HG03469 (cell line): ENCODE results near the gene SCAPER.

Experiments
- ATAC-seq: cut with Tn5 transposase; IDR thresholded peaks from one replicate; pipeline ENCODE4 v1.9.1; 2021; ENCODE audit warnings: mild to moderate bottlenecking, moderate library complexity, moderate number of reproducible peaks; ENCODE audit not compliant: unreplicated experiment

The SCAPER gene

DNA sequence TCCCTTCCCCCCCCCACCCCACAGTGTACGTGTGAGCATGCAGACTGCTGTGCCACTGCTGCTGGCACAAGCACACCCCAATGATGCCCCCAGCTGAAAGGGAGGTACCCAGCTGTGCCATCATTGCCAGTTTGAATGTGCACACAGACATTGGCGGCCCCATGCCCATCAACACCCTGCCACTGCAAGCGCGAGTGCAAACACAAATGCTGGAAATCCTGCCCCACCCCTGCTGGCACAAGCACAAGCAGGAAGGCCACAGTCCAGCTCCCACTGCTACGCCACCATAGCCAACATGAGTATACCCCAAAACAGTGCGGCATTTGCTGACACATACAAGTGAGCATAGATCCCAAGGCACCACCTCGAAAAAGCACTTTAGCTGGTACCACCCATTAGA is 222.9 kb downstream of the SCAPER start:
- no peak for ATAC-seq

DNA sequence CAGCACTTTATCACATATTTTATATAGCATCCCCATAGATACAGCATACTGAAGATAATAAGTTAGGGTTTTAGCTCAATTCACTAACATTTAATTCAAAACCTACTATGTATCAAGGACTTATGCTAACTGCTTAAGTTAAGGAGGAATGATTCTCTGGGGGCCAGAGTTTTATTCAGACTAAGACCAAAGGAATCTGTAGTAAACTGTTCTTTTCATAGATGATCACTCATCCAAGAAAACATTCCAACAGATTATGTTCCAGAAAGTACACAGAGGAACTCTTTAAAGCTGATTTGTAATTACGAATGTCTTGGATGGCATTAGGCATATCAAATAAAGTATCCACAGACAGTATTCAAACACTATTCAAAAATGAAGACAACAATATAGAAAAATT is 226.4 kb downstream of the SCAPER start:
- ATAC-seq, result no peak

DNA sequence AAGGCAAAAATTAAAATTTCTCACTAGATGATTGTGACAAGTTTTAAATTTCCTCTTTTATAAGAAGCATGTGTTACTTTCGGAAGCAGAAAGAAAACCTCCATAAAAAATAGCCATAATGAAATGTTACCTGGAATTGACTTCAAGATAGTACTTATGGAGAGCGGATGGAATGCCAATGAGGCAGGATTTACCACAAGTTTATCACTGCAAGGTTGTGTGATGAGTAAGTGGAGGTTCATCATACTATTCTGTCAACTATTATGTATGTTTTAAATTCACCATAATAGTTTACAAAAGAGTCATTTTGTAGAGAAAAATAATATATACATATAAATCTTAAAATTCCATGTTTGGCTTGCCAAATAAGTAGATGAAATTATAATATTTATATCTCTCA is 230.3 kb downstream of the SCAPER start:
- no peak for ATAC-seq

DNA sequence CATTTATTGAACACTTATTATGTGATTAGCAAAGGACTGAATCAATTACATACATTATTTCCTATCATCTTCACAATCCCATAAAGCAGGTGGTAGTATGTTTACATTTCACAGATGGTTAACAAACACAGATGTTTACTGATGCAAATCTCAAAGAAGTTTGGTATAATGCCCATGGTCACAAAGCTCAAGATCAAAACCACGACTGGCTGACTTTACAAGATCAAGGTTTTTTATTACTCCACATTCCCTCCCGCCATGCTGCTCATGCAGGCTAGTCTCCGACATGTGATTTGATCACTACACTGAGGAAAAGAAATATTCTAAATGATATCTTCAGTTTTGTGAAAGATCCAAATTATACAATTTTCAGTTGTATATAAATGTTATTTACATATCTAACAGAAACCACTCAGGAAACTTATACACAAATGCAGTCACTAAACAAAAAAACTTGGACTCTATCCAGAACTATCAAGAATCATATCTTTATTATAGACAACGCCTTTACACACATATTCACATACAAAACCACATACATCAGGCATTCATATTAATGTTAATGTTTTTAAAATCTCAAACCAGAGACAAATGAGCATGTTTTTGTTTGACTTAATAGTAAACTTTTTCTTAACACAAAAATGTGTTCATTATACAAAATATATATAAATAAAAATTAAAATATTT is 235.5 kb downstream of the SCAPER start:
- ATAC-seq, result no peak

DNA sequence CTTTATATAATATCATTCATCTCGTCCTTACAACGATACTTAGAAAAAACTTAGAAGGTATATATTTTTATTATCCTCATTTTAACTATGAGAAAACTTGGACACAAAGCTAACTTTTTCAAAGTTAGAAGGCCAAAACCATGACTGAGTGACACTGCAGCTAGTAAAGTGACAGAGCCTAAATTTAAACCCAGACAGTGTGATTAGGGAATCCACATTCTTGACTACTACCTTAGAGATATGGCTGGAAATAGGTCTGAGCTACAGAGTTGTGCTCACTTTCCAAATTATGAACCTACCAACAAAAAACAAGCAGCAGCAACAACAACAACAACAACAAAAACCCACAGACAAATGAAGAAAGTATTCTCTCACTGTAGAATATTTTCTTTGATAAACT is 236.2 kb downstream of the SCAPER start:
- ATAC-seq, result no peak

DNA sequence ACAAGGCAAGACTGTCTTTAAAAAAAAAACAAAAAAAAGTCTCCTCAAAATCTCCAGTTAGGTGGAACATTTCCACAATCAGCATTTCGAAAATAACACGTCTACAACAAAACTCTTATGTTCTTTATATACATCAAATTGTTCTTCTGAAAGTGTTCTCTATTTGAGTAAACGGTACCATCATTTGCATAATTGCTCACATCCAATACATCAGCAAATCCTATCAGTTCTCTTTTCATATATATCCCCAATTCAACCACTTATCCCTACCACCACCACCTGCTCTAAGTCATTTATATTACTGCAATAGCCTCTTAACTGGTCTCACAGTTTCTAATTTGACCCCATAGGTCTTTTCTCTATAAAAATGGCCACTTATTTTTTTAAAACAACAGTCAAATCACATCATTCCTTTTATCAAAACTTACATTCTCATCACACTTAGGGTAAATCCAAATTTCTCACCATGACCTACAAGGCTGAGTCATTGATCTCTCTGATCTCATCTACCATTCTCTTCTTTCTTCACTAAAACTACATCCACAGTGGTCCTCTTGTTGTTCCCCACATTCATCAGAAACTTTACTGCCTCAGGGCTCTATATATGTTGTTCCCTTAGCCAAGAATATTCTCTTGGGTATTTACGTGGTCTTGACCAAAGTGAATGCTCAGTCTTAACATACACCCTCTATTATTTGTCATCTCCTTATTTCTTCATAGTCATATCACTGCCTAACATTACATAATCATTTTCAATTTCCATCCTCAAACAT is 237.0 kb downstream of the SCAPER start:
- ATAC-seq, result no peak

DNA sequence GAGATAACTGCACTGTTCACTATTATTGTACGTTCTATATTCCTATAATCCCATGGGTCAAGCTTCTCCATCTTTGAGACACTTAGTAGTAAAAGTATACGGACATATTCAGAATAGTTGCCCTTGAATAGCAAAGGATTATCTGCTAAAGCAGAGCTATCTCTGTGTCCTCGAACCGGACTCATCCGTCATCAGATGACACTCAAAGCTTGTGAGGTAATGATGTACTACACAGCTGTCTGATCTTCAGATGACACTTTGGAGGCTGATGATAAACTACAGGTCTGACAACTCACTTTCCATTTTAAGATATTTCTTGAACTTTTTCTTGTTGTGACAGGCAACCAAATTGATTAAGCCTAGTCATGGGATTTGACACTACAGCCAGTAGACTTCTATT is 240.2 kb downstream of the SCAPER start:
- no peak for ATAC-seq

DNA sequence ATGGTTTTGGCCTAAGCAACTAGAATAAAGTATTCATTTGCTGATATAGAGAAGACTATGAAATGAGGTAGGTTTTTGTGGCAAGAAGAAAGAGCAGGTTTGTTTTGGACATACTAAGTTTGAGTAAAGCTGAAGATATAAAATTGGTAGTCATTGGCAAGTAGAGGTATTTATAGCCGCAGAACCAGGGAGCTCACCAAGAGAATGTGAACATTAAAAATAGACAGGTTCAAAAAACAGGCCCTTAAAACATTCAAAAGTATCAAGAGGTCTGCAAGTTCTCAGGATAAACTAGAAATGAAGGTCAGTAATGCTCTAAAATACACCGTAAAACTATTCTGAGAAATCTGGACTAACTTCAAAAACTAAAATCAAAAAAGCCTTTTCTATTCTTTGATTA is 240.7 kb downstream of the SCAPER start:
- ATAC-seq, result no peak

DNA sequence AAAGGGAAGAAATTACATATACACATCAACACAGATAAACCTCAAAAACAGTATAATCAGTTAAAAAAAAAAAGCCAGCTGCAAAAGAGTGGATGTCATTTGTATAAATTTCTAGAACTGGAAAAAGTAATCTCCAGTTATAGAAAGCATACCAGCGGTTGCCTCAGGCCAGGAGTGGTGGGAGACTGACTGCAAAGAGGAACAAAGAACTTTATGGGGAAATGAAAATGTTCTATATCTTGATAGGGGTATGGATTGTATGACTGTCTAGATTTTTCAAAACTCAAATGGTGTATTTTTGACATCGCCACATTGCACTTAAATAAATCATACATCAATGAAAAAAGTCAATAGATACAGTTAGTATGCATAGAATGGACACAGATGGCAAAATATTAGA is 241.6 kb downstream of the SCAPER start:
- ATAC-seq, result no peak

DNA sequence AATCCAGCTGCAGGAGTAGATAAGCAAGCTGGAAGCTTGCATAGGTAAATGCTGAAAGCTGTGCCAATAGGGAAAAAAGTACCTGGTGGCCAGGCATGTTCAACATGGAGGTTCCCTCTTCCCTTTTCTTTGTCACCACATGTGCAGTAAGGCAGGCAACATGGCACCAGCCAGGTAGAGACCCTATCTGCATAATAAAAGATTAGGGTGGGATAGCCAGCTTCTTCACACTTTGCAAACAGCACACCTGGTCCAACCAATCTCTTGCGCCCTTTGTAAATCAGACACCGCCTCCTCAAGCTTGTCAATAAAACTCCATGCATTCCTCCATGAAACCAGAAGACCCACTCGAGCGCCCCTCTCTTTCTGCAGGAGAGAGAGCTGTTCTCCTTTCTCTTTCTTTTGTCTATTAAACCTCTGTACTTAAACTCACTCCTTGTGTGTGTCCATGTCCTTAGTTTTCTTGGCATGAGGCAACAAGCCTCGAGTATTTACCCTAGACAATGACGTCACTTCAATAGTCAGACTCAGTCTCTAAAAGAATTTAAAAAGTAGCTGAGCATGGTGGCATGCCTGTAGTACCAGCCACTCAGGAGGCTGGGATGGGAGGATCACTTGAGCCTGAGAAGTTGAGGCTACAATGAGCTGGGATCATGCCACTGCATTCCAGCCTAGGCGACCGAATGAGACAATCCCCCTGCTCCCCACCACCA is 256.3 kb downstream of the SCAPER start:
- no peak for ATAC-seq

DNA sequence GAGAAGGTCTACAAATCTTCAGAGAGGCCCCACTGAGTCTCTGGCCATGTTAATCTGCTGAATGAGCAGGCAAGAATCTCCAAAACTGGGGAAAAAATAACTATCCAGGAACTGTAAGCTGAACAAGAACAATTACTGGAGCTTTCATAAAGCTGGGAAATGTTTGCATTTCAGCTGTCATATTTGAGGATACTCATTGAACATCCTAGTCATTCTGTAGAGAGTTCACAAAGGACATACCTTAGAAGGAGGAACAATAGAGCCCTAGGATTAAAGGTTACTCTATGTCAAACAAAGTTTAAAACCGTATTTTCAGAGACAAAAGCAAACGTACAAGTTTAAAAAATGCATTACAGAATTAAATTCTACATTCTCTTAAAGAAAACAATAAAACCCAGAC is 257.5 kb downstream of the SCAPER start:
- ATAC-seq, result no peak

DNA sequence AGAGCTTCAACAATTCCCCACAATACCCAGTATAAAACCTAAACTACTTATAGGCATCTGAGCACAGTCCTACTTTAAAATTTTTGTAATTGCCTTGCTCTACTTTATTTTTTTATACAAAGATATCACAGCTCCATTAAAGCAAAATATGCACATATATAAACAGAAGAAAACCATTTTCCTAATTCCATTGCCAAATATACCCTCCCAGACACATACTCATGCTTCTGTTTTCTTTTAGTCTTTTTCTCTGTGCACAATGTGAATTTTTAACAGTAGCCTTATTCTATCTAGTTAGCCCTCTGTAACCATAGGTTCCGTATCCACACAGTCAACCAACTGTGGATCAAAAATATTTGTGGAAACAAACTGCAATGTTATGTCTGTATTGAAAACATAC is 260.5 kb downstream of the SCAPER start:
- ATAC-seq, result no peak

DNA sequence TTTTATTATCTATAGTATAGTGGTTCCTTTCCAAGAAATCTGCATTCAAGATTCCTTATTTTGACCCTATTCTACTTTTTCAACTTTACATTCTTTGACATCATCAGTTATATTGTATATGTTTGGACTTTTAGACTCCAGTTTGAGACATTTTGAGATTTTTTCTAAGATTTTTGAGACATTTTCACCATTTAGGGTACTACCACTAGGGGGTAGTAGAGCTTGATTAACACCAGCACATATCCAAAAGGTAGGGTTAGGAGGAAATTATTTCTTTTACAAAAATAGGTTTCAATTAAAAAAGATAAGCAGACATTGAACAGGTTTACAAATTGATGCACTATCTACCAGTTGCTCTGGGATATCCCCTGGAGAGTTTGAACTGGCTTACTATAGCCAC is 262.5 kb downstream of the SCAPER start:
- ATAC-seq, result no peak

DNA sequence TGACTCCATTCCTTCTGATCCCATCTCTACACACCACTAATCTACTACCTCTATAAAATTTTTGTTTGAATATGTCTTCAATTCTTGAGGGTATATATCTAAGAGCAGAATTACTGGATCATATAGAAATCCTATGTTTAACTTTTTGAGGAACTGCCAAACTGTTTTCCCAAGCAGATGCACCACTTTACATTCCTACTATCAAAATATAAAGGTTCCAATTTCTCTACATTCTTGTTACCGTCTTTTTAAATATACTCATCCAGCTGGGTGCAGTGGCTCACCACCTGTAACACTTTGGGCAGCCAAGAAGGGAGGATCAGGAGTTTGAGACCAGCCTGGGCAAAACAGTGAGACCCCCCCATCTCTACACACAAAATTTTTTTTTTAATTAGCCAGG is 268.0 kb downstream of the SCAPER start:
- no peak for ATAC-seq

DNA sequence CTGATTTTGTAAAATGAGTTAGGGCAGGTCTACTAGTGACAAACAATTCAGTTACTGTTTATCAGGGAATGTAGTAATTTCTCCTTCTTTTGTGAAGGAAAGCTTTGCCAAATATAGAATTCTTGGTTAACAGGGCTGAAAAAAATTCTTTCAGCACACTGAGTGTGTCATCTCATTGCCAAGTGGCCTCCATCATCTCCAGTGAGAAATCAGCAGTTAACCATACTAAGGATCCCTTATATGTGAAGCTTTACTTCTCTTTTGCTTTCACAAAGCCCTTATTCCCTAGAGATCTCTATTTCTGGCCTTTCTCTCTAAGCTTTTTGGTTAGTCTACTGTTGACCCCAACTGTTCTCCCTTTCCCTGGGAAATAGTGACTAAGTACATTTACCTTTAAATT is 269.1 kb downstream of the SCAPER start:
- ATAC-seq, result no peak

DNA sequence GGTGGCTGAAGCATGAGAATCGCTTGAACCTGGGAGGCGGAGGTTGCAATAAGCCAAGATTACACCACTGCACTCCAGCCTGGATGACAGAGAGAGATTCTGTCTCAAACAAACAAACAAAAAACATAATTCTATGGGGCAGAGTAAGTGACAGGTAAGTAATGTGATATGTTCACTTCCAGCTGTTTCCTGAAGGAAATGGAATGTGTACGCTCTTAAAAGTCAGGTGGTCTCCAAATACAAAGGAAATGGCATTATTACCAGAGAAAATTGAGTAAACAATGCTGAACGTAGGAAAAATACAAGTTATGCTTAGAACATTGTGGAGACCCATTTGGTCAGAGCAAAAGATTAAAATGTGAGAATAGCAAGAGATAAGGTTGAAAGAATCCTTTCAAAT is 278.5 kb downstream of the SCAPER start:
- no peak for ATAC-seq

DNA sequence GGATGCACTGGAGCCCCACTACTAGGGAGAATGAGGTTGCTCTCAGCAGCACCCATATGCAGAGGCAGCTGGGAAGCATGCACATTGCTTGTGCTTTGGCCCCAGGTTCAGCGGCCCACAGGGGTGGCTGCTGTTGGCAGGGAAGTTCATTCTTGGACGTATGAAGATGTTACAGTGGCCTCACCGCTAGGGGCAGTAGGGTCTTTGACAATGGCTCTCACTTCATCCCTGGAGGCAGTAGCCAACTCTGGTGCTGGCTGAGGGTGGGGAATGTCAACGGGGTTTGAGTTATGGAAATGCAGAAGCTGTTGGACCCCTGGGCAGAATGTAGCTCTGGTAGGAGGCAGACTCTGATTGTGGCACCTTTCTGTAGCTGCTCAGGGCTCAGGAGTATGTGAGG is 279.9 kb downstream of the SCAPER start:
- no peak for ATAC-seq

DNA sequence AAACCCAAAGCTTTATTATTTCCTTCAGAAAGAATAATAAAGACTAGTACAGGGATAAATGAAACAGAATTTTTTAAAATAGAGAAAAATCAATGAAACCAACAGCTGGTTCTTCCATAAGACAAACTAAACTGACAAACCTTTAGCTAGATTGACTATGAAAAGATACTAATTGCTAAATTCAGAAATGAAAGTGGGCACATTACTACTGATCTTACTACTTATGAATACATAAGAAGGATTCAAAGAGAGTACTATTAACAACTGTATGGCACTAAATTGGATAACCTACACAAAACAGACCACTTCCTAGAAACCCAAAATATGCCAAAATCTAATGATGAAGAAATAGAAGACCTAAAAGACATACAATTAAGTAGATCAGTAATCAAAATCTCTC is 290.4 kb downstream of the SCAPER start:
- ATAC-seq, result no peak

DNA sequence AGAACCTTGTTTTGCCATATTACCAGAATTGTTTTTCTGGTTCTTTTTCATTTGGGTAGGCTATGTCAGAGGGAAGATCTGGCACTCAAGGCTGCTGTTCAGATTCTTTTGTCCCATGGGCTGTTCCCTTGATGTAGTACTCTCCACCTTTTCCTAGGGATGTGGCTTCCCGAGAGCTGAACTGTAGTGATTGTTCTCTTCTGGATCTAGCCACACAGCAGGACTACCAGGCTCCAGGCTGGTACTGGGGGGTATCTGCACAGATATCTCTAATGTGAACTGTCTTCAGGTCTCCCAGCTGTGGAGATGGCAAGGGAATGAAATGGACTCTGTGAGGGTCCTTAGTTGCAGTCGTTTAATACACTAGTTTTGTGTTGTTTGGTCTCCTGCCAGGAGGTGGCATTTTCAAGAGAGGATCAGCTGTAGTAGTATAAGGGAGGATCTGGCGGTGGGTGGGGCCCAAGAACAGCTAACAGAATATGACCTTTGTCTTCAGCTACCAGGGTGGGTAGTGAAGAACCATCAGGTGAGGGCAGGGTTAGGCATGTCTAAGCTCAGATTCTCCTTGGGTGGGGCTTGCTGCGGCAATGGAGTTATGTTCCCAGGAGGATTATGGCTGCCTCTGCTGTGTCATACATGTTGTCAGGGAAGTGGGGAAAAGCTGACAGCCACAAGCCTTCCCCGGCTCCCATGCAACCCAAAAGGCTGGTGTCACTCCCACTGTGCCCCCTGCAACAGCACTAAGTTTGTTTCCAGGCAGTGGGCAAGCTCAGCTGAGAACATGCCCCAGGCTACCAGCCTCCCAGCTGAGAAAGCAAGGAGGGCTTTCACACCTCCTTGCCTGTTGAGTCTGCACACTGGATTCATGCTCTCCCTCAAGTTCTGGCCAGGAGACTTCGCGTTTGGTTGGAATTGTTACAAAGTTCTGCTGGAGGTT is 316.1 kb downstream of the SCAPER start:
- ATAC-seq, result no peak

DNA sequence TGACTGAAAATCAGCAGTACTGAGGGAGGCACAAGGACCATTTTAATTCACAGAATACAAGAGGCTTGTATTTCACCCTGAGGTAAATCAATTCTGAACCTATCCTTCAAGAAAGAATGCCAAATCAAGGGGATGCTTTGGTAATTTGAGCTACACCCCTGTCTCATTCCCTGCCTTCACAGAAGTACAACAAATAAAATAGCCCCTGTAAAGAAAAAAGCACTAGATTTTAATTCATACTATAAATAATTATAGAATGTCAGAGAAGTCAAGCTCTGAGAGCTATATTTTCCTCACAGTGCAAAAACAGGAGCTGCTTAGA is 319.6 kb downstream of the SCAPER start:
- no peak for ATAC-seq
